ENCODE measurements around the gene PLCL2.

DNA sequence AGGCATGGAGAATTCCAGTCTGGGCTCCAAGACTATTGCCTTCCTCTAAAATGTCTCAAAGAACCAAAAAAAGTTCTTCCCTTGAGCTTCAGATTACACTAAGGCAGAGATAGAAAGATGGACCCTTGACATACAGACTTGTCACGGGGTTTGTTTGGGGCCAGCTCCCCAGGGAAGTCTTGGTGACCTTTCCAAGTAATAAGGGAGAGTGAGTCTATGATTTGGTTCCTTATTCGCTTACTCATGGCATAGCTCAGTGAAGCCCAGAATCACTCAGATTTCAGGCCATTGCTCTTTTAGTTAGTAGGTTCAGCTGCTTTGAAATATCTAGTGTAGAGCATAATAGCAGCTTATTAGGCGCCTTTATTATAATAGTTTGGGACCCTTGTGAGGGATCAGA, 90.3 kb downstream of the PLCL2 start:
- TF ChIP-seq EZH2 (IDR thresholded peaks at IDR 0.05; ENCODE audit: borderline replicate concordance, low read depth, low read length, poor library complexity, severe bottlenecking): no peak
- TF ChIP-seq, protein P1, sequence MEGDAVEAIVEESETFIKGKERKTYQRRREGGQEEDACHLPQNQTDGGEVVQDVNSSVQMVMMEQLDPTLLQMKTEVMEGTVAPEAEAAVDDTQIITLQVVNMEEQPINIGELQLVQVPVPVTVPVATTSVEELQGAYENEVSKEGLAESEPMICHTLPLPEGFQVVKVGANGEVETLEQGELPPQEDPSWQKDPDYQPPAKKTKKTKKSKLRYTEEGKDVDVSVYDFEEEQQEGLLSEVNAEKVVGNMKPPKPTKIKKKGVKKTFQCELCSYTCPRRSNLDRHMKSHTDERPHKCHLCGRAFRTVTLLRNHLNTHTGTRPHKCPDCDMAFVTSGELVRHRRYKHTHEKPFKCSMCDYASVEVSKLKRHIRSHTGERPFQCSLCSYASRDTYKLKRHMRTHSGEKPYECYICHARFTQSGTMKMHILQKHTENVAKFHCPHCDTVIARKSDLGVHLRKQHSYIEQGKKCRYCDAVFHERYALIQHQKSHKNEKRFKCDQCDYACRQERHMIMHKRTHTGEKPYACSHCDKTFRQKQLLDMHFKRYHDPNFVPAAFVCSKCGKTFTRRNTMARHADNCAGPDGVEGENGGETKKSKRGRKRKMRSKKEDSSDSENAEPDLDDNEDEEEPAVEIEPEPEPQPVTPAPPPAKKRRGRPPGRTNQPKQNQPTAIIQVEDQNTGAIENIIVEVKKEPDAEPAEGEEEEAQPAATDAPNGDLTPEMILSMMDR (conservative IDR thresholded peaks at IDR 0.05; ENCODE audit: low read depth, low read length): no peak
